Fibroblast of gingiva (primary cell): ENCODE measurements around the gene TMC1.

Source experiments
- DNase-seq: peaks from one replicate; pipeline ENCODE4 v3.0.0-alpha.2; 2011; ENCODE audit warnings: low read depth

The TMC1 gene

GRCh38 chr9:72681283-72681630 is 159.8 kb downstream of the TMC1 start:
- DNase-seq = no peak

- no peak for DNase-seq
Observed at GRCh38 chr9:72684615-72685014, 163.2 kb downstream of the TMC1 start.

- DNase-seq = no peak
Observed at GRCh38 chr9:72685911-72686310, 164.5 kb downstream of the TMC1 start.

GRCh38 chr9:72687331-72687730 is 165.9 kb downstream of the TMC1 start:
- no peak for DNase-seq

GRCh38 chr9:72691671-72692070 is 170.3 kb downstream of the TMC1 start:
- DNase-seq = no peak

GRCh38 chr9:72695365-72695764 is 174.0 kb downstream of the TMC1 start:
- DNase-seq = no peak

- no peak for DNase-seq
Observed at GRCh38 chr9:72696511-72696910, 175.1 kb downstream of the TMC1 start.

GRCh38 chr9:72701510-72701909 is 180.1 kb downstream of the TMC1 start:
- DNase-seq = no peak

- peak; percentile 22 for DNase-seq
Observed at GRCh38 chr9:72703574-72703973, 182.2 kb downstream of the TMC1 start.

GRCh38 chr9:72704688-72705375 is 183.4 kb downstream of the TMC1 start:
- DNase-seq = no peak

GRCh38 chr9:72718503-72718902 is 197.1 kb downstream of the TMC1 start:
- DNase-seq = no peak

- no peak for DNase-seq
Observed at GRCh38 chr9:72721067-72721466, 199.7 kb downstream of the TMC1 start.

GRCh38 chr9:72726947-72727346 is 205.5 kb downstream of the TMC1 start:
- DNase-seq = no peak

- DNase-seq = no peak
Observed at GRCh38 chr9:72728031-72728770, 206.8 kb downstream of the TMC1 start.

GRCh38 chr9:72733895-72734294 is 212.5 kb downstream of the TMC1 start:
- DNase-seq = peak; percentile 2

GRCh38 chr9:72734631-72735030 is 213.2 kb downstream of the TMC1 start:
- peak; percentile 53 for DNase-seq

GRCh38 chr9:72743836-72744235 is 222.4 kb downstream of the TMC1 start:
- no peak for DNase-seq

GRCh38 chr9:72749276-72749675 is 227.9 kb downstream of the TMC1 start:
- no peak for DNase-seq

GRCh38 chr9:72751541-72751940 is 230.1 kb downstream of the TMC1 start:
- no peak for DNase-seq

- DNase-seq = no peak
Observed at GRCh38 chr9:72753266-72753893, 232.0 kb downstream of the TMC1 start.

- no peak for DNase-seq
Observed at GRCh38 chr9:72755836-72756235, 234.4 kb downstream of the TMC1 start.

- DNase-seq = no peak
Observed at GRCh38 chr9:72758944-72759343, 237.5 kb downstream of the TMC1 start.

GRCh38 chr9:72763022-72763421 is 241.6 kb downstream of the TMC1 start:
- DNase-seq = no peak
